Nephron progenitor cell (in vitro differentiated cells): Measurements from ENCODE around the gene NBR1.

Experiments
- DNase-seq: peaks from one replicate; pipeline ENCODE4 v3.0.0; 2021
- H3K27ac Mint-ChIP-seq: 2 replicates; pipeline ENCODE4 v1.8.0; 2021; ENCODE audit warnings: mild to moderate bottlenecking, moderate library complexity, mixed read lengths
- H3K27me3 Mint-ChIP-seq: 2 replicates; pipeline ENCODE4 v1.8.0; 2021; ENCODE audit warnings: mild to moderate bottlenecking, low read depth, mixed read lengths; ENCODE audit not compliant: poor library complexity
- H3K36me3 Mint-ChIP-seq: 2 replicates; pipeline ENCODE4 v1.8.0; 2021; ENCODE audit warnings: low read depth, mixed read lengths
- H3K4me1 Mint-ChIP-seq: 2 replicates; pipeline ENCODE4 v1.8.0; 2021; ENCODE audit warnings: mixed read lengths
- H3K4me3 Mint-ChIP-seq: 2 replicates; pipeline ENCODE4 v1.8.0; 2021; ENCODE audit warnings: mild to moderate bottlenecking, moderate library complexity, mixed read lengths
- H3K9me3 Mint-ChIP-seq: 2 replicates; pipeline ENCODE4 v1.8.0; 2021; ENCODE audit warnings: mild to moderate bottlenecking, moderate library complexity, mixed read lengths
- TF ChIP-seq, protein P1 (sequence below): fragments of 200-600 bp; sonication (generic); IDR thresholded peaks from 2 replicates; pipeline ENCODE4 v1.5.0; 2021; ENCODE audit warnings: antibody characterized with exemption

NBR1 gene

DNA sequence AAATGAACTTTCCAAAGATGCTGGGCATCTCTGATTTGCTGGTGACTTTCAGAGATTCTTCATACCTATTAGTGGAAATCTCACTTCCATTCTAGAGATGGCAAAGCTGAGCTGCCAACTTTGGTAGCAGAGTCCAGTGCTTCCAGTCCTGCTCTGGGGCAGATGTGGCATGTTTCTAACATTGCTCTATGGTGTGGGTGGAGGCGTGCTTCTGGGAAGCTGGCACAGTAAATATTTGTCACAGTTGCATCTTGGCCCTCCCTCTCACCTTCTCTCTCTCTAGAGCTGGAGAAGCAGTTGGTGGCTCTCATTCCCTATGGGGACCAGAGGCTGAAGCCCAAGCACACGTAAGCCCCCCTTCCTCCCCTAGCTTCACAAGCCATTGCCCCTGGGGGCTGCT is 42.5 kb downstream of the NBR1 start:
- Mint-ChIP-seq H3K36me3 (peaks cover 21% of the 10 kb centered on the region), H3K4me1 (peaks cover 29% of the 10 kb centered on the region), H3K9me3 (no peaks in the 10 kb centered on the region), H3K4me3 (no peak overlapping the region), H3K27ac (no peak overlapping the region), H3K27me3 (peaks cover 3% of the 10 kb centered on the region)
- no peak for DNase-seq
- TF ChIP-seq, protein P1, sequence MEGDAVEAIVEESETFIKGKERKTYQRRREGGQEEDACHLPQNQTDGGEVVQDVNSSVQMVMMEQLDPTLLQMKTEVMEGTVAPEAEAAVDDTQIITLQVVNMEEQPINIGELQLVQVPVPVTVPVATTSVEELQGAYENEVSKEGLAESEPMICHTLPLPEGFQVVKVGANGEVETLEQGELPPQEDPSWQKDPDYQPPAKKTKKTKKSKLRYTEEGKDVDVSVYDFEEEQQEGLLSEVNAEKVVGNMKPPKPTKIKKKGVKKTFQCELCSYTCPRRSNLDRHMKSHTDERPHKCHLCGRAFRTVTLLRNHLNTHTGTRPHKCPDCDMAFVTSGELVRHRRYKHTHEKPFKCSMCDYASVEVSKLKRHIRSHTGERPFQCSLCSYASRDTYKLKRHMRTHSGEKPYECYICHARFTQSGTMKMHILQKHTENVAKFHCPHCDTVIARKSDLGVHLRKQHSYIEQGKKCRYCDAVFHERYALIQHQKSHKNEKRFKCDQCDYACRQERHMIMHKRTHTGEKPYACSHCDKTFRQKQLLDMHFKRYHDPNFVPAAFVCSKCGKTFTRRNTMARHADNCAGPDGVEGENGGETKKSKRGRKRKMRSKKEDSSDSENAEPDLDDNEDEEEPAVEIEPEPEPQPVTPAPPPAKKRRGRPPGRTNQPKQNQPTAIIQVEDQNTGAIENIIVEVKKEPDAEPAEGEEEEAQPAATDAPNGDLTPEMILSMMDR = no peak

GRCh38 chr17:43215341-43215740 is 44.3 kb downstream of the NBR1 start:
- Mint-ChIP-seq H3K4me3 (no peak overlapping the region), H3K36me3 (peaks cover 8% of the 10 kb centered on the region), H3K4me1 (peaks cover 31% of the 10 kb centered on the region), H3K9me3 (no peaks in the 10 kb centered on the region), H3K27me3 (peaks cover 3% of the 10 kb centered on the region), H3K27ac (no peak overlapping the region)
- TF ChIP-seq, protein P1 = no peak
- DNase-seq = no peak

DNA sequence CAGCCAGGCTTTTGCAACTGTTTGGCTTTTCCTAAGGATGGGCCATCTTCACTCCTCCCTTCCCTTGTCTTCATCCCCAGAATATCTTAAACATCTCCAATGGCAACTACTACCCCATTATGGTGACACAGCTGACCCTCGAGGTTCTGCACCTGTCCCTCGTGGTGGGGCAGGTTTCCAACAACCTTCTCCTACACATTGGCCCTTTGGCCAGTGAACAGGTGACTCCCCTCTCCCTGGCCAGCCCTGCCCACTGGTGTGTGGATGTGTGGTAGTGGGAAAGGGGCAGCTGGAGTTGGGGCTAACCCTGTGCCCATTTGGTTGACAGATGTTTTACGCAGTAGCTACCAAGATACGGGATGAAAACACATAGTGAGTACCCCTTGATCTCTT is 45.4 kb downstream of the NBR1 start:
- H3K4me1 Mint-ChIP-seq = peaks cover 30% of the 10 kb centered on the region
- DNase-seq = no peak
- peaks cover 3% of the 10 kb centered on the region for H3K27me3 Mint-ChIP-seq
- no peak overlapping the region for H3K27ac Mint-ChIP-seq
- TF ChIP-seq, protein P1 = no peak
- H3K4me3 Mint-ChIP-seq = no peak overlapping the region
- H3K36me3 Mint-ChIP-seq = peaks cover 8% of the 10 kb centered on the region
- no peaks in the 10 kb centered on the region for H3K9me3 Mint-ChIP-seq

GRCh38 chr17:43216762-43217613 is 46.0 kb downstream of the NBR1 start:
- no peak overlapping the region for H3K4me3 Mint-ChIP-seq
- H3K27me3 Mint-ChIP-seq = peaks cover 3% of the 10 kb centered on the region
- peaks cover 24% of the 10 kb centered on the region for H3K4me1 Mint-ChIP-seq
- H3K27ac Mint-ChIP-seq = no peak overlapping the region
- no peaks in the 10 kb centered on the region for H3K9me3 Mint-ChIP-seq
- no peak for DNase-seq
- H3K36me3 Mint-ChIP-seq = peaks cover 8% of the 10 kb centered on the region
- TF ChIP-seq, protein P1 = no peak

- Mint-ChIP-seq H3K4me3 (no peak overlapping the region), H3K4me1 (peaks cover 17% of the 10 kb centered on the region), H3K27ac (no peak overlapping the region), H3K36me3 (peaks cover 8% of the 10 kb centered on the region), H3K27me3 (peaks cover 3% of the 10 kb centered on the region), H3K9me3 (no peaks in the 10 kb centered on the region)
- DNase-seq = no peak
- TF ChIP-seq, protein P1 = no peak
Measured at GRCh38 chr17:43217614-43218087, 46.6 kb downstream of the NBR1 start.

GRCh38 chr17:43219001-43219400 is 48.0 kb downstream of the NBR1 start:
- DNase-seq = no peak
- H3K27me3 Mint-ChIP-seq = peaks cover 6% of the 10 kb centered on the region
- H3K27ac Mint-ChIP-seq = no peak overlapping the region
- H3K4me3 Mint-ChIP-seq = no peak overlapping the region
- TF ChIP-seq, protein P1 = no peak
- H3K9me3 Mint-ChIP-seq = no peaks in the 10 kb centered on the region
- peaks cover 12% of the 10 kb centered on the region for H3K36me3 Mint-ChIP-seq
- H3K4me1 Mint-ChIP-seq = peaks cover 14% of the 10 kb centered on the region
